NCI-H345 (cell line): ENCODE results near the gene DKK3.
A peak's percentile ranks its signal among the peaks of the same experiment; 100 is the strongest.

Source experiments
- DNase-seq: peaks from one replicate; lab custom pipeline; 2025; lab: John Stamatoyannopoulos, UW

The DKK3 gene

GRCh38 chr11:11940551-11940950 is 67.9 kb downstream of the DKK3 start:
- DNase-seq, result no peak

- DNase-seq, result no peak
Observed at GRCh38 chr11:11937957-11938356, 70.5 kb downstream of the DKK3 start.

GRCh38 chr11:11937433-11937832 is 71.0 kb downstream of the DKK3 start:
- no peak for DNase-seq

- no peak for DNase-seq
Observed at GRCh38 chr11:11935536-11935935, 72.9 kb downstream of the DKK3 start.

- DNase-seq, result peak; percentile 21
Observed at GRCh38 chr11:11931461-11932055, 76.9 kb downstream of the DKK3 start.

- DNase-seq, result no peak
Observed at GRCh38 chr11:11929920-11930319, 78.5 kb downstream of the DKK3 start.

GRCh38 chr11:11923828-11924227 is 84.6 kb downstream of the DKK3 start:
- no peak for DNase-seq

GRCh38 chr11:11916981-11917399 is 91.4 kb downstream of the DKK3 start:
- DNase-seq, result no peak

- DNase-seq, result no peak
Observed at GRCh38 chr11:11915625-11916024, 92.8 kb downstream of the DKK3 start.

GRCh38 chr11:11913395-11913794 is 95.0 kb downstream of the DKK3 start:
- no peak for DNase-seq
